ENCODE measurements around the gene DPP10.

DNA sequence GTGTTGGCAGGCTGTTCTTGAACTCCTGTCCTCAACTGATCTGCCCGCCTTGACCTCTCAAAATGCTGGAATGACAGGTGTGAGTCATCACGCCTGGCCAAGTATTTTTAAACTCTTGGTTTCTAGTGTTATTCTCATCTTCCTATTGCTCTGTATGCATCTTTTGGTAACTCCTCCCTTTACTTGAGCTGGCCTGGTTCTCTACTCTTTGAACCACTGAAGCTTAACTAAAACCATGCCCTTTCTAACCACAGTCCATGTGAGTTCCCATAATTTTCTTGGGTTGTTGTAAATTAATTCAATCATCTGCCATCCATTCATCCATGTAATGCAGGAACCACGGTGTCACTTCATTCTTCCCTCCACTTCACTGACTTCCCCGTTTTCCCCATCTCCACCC lies 1131.3 kb downstream of the DPP10 start:
- no peak for TF ChIP-seq POLR2AphosphoS5 (IDR thresholded peaks at IDR 0.05)
- TF ChIP-seq, protein P1, sequence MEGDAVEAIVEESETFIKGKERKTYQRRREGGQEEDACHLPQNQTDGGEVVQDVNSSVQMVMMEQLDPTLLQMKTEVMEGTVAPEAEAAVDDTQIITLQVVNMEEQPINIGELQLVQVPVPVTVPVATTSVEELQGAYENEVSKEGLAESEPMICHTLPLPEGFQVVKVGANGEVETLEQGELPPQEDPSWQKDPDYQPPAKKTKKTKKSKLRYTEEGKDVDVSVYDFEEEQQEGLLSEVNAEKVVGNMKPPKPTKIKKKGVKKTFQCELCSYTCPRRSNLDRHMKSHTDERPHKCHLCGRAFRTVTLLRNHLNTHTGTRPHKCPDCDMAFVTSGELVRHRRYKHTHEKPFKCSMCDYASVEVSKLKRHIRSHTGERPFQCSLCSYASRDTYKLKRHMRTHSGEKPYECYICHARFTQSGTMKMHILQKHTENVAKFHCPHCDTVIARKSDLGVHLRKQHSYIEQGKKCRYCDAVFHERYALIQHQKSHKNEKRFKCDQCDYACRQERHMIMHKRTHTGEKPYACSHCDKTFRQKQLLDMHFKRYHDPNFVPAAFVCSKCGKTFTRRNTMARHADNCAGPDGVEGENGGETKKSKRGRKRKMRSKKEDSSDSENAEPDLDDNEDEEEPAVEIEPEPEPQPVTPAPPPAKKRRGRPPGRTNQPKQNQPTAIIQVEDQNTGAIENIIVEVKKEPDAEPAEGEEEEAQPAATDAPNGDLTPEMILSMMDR (IDR thresholded peaks at IDR 0.05): no peak
- no peak for TF ChIP-seq EP300 (IDR thresholded peaks at IDR 0.05)
